ENCODE measurements around the gene TMEM212.
"Not testable (repeated sequence)": the region's sequence is repeated elsewhere in the genome, so short reads cannot be mapped to it uniquely, and the experiment has no call there.

The TMEM212 gene

DNA sequence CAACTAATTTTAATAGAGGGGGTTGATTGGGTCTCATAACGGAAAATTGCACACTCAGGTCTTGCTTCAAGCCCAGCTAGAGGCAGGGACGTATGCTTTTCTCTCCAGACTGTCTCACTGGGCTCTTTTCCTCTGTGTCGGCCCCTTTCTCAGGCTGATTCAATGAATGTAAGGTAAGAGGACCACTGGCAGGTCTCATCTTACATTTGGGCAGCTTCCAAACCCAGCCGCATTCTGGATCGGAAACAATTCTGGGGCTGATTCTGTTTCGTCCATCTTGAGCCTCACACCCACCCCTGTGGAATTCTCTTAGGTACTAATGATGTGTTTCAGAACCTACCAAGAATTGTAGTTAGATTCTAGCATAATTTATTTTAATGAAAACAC lies 40.7 kb downstream of the TMEM212 start:
- no peak for DNase-seq (ENCODE audit: low read depth in 1 of 2, low spot score in 1 of 2)

DNA sequence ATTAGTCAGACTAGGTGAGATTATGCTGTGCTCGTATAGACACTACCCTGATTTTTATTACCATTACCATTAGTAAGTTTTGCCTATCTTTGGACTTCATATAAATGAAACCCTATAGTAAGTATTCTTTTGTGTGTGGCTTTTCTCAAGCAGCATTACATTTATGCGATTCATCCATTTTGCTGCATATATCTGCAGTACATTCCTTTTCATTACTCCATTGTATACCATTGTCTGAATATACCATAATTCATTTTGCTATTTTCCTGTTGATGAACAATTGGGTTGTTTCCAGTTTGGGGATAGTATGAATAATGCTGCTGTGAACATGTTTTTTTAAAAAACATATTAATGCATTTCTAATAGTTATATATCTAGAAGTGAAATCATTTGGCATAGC lies 45.3 kb downstream of the TMEM212 start:
- no peak for DNase-seq (ENCODE audit: low read depth in 1 of 2, low spot score in 1 of 2)

DNA sequence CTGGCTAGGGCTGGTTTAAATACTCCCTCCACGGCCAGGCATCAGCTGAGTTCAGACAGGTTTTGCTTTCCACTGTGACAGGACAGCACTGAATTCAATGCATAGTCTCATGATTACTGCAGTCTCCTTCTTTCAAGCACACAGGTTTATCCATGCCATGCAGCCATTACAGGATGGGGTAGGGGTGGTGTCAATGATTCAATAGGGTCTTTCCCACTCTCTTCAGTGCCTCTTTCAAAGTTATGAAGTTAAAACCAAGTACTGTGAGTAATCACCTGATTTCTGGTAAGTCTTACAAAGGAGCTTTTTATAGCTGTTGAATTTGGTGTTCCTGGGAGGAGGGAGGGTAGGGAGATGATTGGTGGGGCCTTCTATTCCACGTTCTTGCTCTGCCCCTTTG lies 47.2 kb downstream of the TMEM212 start:
- DNase-seq (ENCODE audit: low read depth in 1 of 2, low spot score in 1 of 2), result no peak

DNA sequence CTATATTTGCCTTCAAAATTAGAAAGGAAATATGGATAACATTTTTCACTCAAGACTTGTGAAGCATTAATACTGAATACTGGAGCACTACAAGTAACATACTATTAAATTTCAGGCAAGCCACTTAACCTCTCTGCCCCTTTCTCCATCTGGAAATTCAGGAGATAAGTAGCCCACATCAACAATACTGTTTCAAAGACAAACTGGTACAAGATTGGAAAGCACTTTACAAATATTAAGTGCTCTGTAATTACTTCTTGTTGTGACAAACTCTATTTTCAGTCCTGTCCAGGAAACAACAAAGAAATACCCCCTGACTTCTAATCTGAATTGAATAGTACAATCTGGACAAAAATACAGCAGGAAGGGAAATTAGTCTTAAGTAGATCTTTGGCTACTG lies 49.3 kb downstream of the TMEM212 start:
- no peak for DNase-seq (ENCODE audit: low read depth in 1 of 2, low spot score in 1 of 2)

DNA sequence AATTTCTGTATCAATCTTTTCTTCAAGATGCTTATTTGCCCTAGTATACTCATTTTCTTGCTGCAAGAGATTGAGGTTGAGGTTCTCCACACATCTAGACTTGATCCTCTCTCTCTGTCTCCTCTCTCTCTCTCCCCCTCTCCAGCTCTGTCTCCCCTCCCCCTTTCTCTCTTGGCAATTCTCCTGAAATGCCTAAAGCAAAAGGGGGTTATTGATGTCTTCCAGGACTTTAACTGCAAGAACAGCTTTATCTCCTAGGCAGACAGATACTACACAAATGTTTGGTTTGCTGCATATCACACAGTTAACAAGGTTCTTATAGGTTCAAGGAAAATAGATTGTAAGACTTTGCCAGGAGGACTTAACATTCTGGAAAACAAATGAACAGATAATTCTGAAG lies 52.1 kb downstream of the TMEM212 start:
- no peak for DNase-seq (ENCODE audit: low read depth in 1 of 2, low spot score in 1 of 2)

DNA sequence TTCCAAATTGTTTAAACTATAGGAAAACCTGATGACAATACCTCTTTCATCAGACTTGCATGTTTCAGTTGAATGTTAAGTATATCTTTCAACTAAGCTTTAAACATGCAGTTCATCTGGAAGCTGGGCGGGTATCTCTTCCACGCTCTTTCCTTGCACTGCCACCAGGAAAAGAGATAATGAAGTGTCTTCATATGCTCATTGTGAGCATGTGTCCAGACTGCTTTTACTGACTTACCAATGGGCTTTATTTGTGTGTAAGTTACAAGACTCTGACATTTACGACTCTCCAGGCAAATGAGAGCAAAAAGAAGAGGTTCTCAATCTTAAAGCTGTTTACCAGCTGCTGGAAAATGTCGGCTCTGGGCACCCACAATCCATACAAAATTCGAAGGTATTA lies 52.8 kb downstream of the TMEM212 start:
- DNase-seq (ENCODE audit: low read depth in 1 of 2, low spot score in 1 of 2), result no peak

DNA sequence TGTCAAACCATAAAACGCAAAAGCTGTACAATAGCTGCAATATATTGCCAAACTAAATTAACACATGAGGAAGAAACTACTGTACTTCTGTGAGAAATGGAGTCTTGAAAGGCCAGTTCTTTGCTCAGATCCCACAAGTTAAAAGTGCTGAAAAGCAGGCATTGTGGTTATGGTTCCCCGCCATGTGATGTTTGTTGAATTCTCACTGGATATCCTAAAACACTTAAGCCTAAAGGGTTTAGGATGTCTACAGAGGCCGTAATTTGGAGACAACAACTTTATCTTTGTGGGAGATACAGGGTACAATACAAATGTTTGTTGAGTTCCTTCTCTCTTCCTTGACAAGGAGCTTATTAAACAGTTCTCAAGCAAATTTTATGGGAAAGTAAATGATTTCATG lies 53.2 kb downstream of the TMEM212 start:
- DNase-seq (ENCODE audit: low read depth in 1 of 2, low spot score in 1 of 2), result no peak

DNA sequence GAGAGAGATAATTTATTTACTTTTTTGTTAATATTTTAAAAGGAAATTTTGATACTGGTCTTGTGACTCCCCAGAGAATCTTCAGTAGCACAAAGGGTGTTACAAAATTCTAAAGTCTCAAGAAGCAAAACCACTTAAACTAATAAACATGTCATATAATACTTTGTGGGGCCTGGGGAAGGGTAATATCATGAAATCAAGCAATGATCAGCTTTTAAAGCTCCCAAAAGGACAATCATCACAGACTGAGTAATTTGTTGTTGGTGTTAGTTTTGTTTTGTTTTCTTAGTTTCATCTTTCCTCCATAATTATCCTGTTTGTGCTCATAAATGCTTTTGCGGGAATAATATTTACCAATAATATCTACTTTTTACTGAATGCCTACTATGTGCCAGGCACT lies 55.0 kb downstream of the TMEM212 start:
- no peak for DNase-seq (ENCODE audit: low read depth in 1 of 2, low spot score in 1 of 2)

DNA sequence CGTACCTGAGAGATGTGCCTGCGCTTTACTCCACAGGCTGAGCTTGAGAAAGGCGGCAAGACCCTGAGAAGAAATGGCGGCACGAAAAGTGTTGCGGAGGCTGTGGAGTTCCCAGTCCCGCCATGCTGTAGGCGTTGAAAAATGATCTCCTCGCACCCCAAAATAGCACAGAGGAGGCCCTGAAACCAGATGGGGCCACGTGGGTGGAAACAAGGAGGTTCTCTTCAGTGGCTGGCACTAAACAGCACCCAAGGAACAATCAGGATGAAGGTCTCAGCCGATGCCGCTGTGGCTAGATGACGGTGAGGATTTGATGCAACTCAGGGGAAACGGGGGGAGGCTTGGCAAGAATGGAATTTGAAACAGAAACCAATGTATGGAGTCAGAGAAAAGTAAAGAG lies 57.3 kb downstream of the TMEM212 start:
- DNase-seq (ENCODE audit: low read depth in 1 of 2, low spot score in 1 of 2), result no peak

DNA sequence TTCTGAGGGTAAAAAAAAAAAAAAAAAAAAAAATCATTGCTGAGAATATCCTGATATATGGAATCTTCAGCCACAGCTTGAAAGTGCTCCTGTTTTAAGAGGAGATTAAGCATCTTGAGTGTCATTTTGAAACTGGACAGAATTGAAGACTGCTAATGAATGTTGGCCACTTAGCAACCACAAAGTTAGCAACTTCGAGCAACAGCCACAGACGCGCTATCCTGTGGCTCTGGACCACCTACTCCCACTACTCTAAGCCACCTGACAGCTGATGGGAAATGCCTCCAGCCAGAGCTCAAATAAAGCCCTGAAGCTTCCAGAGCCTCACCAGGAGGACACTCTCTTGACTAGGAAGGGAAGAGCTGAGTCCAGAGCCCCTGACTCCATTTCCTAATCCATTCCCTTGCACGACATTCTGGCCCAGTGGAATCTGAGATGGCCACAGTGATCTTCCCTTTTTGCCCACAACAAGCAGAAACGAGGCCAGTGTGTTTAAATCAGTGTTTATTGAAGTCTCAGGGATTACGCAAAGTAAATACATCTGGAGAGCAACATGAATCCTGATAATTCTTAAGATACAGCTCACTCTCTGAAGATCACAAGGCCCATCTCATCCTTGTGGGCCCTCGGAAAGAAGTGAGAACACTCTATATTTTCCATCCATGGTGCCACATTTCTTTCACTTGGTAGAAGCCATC lies 58.6 kb downstream of the TMEM212 start:
- DNase-seq (ENCODE audit: low read depth in 1 of 2, low spot score in 1 of 2), result no peak

DNA sequence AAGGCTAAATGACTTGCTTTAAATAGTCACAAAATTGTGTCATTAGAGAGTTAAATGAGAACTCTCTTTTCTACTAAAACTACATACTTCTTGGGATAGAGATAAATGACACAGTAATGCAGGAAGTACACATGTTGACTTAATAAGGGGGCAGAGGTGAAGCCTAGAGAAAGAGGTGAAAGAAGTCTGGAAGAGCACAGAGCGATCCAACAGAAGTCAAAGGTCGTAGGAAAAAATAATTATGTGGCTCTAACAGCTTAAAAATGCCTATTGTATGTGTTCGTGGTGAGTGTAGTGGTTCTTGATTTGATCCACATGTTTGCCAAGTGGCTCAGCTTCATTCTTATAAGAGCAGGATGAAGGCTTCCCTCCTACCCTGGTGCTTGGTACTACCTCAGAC lies 61.7 kb downstream of the TMEM212 start:
- no peak for DNase-seq (ENCODE audit: low read depth in 1 of 2, low spot score in 1 of 2)

DNA sequence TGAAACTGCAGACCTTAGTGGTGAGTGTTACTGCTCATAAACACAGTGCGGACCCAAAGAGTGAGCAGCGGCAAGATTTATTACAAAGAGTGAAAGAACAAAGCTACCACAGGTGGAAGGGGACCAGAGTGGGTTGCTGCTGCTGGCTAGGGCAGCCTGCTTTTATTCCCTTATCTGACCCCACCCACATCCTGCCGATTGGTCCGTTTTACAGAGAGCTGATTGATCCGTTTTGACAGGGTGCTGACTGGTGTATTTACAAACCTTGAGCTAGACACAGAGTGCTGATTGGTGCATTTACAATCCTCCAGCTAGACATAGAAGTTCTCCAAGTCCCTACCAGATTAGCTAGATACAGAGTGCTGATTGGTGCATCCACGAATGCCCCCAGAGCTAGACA lies 63.4 kb downstream of the TMEM212 start:
- not testable (repeated sequence) for DNase-seq (ENCODE audit: low read depth in 1 of 2, low spot score in 1 of 2)

DNA sequence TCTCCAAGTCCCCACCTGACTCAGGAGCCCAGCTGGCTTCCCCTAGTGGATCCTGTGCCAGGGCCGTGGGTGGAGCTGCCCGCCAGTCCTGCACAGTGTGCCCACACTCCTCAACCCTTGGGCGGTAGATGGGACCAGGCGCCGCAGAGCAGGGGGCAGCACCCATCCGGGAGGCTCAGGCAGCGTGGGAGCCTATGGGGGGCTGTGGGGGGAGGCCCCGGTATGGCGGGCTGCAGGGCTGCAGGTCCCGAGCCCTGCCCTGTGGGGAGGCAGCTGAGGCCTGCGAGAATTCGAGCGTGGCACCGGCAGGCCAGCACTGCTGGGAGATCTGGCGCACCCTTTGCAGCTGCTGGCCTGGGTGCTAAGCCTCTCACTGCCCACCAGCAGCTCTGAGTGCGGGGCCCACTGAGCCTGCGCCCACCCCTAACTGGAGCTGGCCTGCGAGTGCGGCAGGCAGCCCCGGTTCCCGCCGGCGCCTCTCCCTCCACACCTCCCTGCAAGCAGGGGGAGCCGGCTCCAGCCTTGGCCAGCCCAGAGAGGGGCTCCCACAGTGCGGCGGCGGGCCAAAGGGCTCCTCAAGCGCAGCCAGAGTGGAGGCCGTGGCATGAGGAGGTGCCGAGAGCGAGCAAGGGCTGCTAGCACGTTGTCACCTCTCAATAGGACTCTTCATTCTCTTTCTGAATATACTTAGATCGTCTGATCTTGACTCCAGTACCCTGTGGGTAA lies 64.0 kb downstream of the TMEM212 start:
- no peak for DNase-seq (ENCODE audit: low read depth in 1 of 2, low spot score in 1 of 2)

DNA sequence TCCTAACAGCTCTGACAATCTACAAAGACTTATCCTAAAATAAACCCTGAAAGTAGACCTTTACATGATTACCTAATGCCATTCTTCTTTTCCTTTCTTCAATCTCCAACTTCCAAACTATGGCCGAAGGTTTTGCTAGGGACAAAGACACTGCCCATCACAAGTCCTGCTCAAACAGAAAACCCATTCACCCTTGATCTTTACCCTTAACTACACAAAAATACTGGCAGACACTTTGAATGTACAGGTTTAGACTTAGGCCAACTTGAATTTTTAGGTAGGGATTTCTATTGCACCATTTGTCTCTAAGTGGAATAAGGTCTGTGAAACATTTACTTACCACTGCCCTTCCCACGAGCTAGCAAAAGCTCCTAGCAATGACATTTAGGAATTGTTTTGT lies 64.6 kb downstream of the TMEM212 start:
- DNase-seq (ENCODE audit: low read depth in 1 of 2, low spot score in 1 of 2), result no peak

DNA sequence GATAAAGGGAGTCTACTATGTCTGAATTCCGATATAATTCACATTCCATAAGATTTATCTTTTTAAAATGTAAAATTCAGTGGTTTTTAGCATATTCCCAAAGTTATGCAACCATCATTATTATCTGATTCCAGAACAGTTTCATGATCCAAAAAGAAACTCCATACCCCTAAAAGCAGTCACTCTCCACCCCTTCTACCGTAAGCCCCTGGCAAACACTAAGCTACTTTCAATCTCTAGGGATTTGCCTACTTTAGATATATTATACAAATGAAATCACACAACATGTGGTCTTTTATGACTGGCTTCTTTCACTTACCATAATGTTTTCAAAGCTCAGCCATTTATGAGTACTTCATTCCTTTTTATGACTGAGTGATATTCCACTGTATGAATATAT lies 65.6 kb downstream of the TMEM212 start:
- no peak for DNase-seq (ENCODE audit: low read depth in 1 of 2, low spot score in 1 of 2)

Data from stimulated activated CD4-positive, alpha-beta T cell treated with anti-CD3 and anti-CD28 coated beads, Interleukin-15, amount 100 ng/mL, for 1 hour (primary cell).